ENCODE measurements around the gene CYTH1. TPM values are rescaled to one million over a fixed set of nuclear protein-coding genes. Genes with fewer than 3 reads are reported as not detected.

CYTH1 gene
- polyA plus RNA-seq, 1 donor from 2014 or later = 120 TPM

- no peaks in the 10 kb centered on the region for H3F3A ChIP-seq (ENCODE audit: insufficient read depth, low read length, poor library complexity, severe bottlenecking)
- H3K9me3 ChIP-seq (ENCODE audit: low read length) = no peaks in the 10 kb centered on the region
- H3K27me3 ChIP-seq (ENCODE audit: insufficient read depth, low read depth, low read length) = no peaks in the 10 kb centered on the region
- H3K4me3 ChIP-seq (ENCODE audit: low read length) = no peak overlapping the region
- no peak overlapping the region for H2AFZ ChIP-seq (ENCODE audit: low read depth, low read length)
- H3K79me2 ChIP-seq (replicated peaks; ENCODE audit: insufficient read depth, low read length) = peaks cover 43% of the 10 kb centered on the region
- no peak overlapping the region for H3K4me2 ChIP-seq (ENCODE audit: low read length)
- no peaks in the 10 kb centered on the region for H4K20me1 ChIP-seq (ENCODE audit: insufficient read depth)
- H3K9ac ChIP-seq (ENCODE audit: low read length) = no peak overlapping the region
- no peak overlapping the region for H3K27ac ChIP-seq (ENCODE audit: low read length)
- no peaks in the 10 kb centered on the region for H3K36me3 ChIP-seq (ENCODE audit: insufficient read depth, low read length)
- no peak for TF ChIP-seq TAF1 (IDR thresholded peaks at IDR 0.05; ENCODE audit: low read depth)
- TF ChIP-seq, protein P1, sequence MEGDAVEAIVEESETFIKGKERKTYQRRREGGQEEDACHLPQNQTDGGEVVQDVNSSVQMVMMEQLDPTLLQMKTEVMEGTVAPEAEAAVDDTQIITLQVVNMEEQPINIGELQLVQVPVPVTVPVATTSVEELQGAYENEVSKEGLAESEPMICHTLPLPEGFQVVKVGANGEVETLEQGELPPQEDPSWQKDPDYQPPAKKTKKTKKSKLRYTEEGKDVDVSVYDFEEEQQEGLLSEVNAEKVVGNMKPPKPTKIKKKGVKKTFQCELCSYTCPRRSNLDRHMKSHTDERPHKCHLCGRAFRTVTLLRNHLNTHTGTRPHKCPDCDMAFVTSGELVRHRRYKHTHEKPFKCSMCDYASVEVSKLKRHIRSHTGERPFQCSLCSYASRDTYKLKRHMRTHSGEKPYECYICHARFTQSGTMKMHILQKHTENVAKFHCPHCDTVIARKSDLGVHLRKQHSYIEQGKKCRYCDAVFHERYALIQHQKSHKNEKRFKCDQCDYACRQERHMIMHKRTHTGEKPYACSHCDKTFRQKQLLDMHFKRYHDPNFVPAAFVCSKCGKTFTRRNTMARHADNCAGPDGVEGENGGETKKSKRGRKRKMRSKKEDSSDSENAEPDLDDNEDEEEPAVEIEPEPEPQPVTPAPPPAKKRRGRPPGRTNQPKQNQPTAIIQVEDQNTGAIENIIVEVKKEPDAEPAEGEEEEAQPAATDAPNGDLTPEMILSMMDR (IDR thresholded peaks at IDR 0.05; ENCODE audit: poor library complexity, severe bottlenecking) = no peak
- no peak for TF ChIP-seq SMC3 (conservative IDR thresholded peaks at IDR 0.05; ENCODE audit: poor library complexity)
- H3K9me2 ChIP-seq (ENCODE audit: insufficient read depth, low read length) = no peaks in the 10 kb centered on the region
Observed at GRCh38 chr17:78726513-78726912, 55.6 kb downstream of the CYTH1 start.

- Histone ChIP-seq H3K36me3 (ENCODE audit: insufficient read depth, low read length) (no peaks in the 10 kb centered on the region), H3K4me3 (ENCODE audit: low read length) (no peak overlapping the region), H3F3A (ENCODE audit: insufficient read depth, low read length, poor library complexity, severe bottlenecking) (no peaks in the 10 kb centered on the region), H4K20me1 (ENCODE audit: insufficient read depth) (no peaks in the 10 kb centered on the region), H2AFZ (ENCODE audit: low read depth, low read length) (no peak overlapping the region), H3K27ac (ENCODE audit: low read length) (no peak overlapping the region), H3K27me3 (ENCODE audit: insufficient read depth, low read depth, low read length) (no peaks in the 10 kb centered on the region), H3K79me2 (replicated peaks; ENCODE audit: insufficient read depth, low read length) (peaks cover 49% of the 10 kb centered on the region), H3K9me2 (ENCODE audit: insufficient read depth, low read length) (no peaks in the 10 kb centered on the region), H3K9ac (ENCODE audit: low read length) (no peak overlapping the region), H3K4me2 (ENCODE audit: low read length) (no peak overlapping the region), H3K9me3 (ENCODE audit: low read length) (no peaks in the 10 kb centered on the region)
- TF ChIP-seq EZH2 (IDR thresholded peaks at IDR 0.05; ENCODE audit: borderline replicate concordance, insufficient read depth, low read length, poor library complexity, severe bottlenecking) = no peak
- TF ChIP-seq RAD21 (conservative IDR thresholded peaks at IDR 0.05) = no peak
- TF ChIP-seq POLR2AphosphoS5 (IDR thresholded peaks at IDR 0.05) = no peak
- TF ChIP-seq REST (IDR thresholded peaks at IDR 0.05; ENCODE audit: borderline replicate concordance) = no peak
- no peak for TF ChIP-seq TAF1 (IDR thresholded peaks at IDR 0.05; ENCODE audit: low read depth)
- no peak for TF ChIP-seq MXI1 (conservative IDR thresholded peaks at IDR 0.05; ENCODE audit: poor library complexity, severe bottlenecking)
- no peak for TF ChIP-seq EP300 (conservative IDR thresholded peaks at IDR 0.05; ENCODE audit: poor library complexity, severe bottlenecking)
- TF ChIP-seq, protein P1 (IDR thresholded peaks at IDR 0.05; ENCODE audit: poor library complexity, severe bottlenecking) = no peak
- TF ChIP-seq SMC3 (conservative IDR thresholded peaks at IDR 0.05; ENCODE audit: poor library complexity) = no peak
Observed at GRCh38 chr17:78725448-78726021, 56.5 kb downstream of the CYTH1 start.

Measured in neural cell (in vitro differentiated cells).